GM18520 (cell line): ENCODE results near the gene CCDC78.

Source experiments
- ATAC-seq: cut with Tn5 transposase; IDR thresholded peaks from one replicate; pipeline ENCODE4 v1.9.1; 2021; ENCODE audit not compliant: unreplicated experiment

The CCDC78 gene

DNA sequence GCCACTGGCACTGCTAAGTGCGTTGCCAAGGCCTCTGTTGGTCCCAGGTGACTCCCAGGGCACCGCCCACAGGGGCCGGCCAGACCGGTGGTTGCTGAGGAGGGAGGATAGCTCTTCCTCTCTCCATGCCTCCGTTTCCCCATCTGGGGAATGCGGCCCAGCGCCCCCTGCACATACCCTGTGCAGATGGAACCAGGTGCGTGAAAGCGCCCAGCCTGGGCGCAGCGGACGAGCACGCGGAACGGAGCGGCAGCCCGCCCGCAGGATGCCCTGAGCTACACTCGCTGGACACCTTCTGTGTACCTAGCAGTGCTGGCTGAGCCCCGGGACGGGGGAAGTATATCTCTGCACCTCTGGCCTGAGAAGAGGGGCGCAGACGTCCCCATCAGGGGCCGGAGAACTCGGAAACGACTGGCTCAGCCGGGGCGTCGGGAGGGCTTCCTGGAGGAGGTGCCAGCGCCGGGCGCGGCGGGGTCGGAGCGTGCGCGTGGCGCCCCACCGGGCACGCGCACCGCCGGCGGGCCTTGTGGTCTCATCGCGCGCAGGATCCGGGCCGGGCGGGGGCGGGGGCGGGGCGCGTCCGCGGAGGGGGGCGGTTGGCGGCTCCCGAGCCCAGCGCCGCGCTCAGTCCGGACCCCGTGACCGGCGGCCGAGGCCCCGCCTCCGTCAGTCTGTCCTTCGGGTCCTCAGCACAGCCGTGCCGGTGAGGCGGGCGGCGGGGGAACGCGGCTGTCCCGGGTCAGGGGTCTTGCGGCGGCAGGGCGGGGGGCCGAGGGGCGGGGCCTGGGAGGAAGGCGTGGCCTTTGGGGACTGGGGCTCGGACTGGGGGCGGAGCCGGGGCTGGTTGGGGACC, at the start of gene CCDC78, which contains the start of gene HAGHL:
Gene CCDC78, minus strand, starts transcription at position 6 of the 853 bp plus-strand sequence. CDS start 76 bp downstream, outside the sequence.
Gene HAGHL, plus strand, starts transcription at position 669 of the 853 bp plus-strand sequence. CDS start 404 bp downstream, outside the sequence.
- ATAC-seq: no peak

DNA sequence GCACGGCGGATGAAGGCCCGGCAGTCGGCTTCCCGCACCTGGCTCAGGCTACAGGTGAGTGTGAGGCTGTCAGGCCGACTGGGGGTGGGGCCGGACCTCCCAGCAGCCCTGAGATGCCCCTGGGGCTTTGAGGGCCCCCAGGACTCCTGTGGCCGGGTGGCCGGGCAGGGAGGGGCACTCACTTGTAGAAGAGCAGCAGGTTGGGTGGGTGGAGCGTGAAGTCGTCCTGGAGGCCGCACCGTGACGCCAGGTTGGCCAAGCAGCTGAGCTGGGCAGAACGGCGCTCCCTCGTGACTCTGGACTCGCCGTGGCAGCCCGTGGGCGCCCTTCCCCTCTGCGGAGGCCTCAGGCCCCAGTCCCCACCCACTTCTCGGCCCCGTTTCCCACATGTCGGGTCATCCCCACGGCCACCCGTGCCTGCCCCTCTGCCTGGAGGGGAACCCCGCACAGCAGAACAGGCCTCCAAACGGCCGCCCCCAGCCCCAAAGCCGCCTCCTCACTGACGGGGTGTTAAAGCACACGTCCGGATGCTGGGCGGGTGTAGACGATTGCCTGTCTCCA, 49.1 kb upstream of the CCDC78 start:
- no peak for ATAC-seq

DNA sequence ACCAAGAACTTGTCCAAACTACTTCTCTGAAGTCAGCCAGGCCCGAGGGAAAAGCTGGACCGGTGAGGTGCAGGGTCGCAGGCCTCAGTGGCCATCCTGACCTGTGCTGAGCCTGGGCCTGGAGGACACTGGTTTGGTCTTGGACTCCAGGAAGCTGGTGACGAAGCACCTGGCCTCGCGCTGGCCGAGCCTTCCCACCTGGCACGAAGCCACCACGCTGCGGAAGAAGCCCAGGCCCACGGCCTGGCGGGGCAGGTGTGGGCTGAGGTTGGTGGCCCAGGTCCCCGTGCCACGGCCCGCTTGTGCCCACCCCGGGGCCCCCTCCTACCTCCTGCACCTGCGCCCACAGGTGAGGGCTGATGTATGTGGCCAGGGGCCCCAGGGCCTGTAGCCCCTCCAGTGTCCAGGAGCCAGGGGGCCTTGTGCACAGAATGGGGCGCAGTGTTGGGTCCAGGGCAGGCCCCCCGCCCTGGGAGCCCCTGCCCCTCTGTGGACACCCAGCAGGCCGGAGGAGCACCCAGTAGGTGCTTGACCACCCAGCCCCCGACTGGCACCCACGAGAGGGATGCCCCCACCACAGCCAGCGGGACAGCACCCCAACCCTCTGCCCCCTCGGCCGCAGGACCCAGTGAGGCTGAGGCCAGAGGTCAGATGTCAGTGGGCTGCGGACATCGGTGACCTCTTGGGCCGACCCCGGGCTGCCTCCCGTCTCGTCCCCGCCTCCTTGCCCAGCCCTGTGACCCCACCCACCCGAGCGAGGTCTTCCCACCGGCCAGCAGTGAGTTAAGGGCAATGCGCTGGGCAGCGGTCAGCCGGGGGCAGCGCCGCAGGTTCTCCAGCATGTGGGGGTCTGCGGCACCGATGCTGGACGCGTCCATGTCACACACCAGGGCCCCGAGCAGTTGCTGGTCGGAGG, 48.1 kb upstream of the CCDC78 start:
- no peak for ATAC-seq

DNA sequence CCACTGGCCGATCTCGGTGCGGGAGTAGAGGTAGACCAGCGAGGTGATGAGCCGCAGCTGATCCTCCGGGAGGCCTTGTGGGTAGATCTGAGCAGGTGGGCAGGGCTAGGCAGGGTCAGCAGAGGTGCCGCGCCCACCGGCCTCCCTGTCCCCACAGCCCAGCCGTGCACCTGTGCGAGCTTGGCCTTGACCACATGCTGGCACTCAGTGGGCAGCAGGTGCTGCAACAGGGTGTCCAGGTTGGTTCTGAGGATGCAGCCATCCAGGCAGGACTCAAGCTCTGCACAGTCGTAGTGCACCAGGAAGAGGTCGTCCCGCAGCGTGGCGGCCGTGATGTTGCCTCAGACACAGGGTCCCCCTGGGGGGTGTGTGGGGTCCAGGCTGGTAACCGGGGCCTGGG, 46.7 kb upstream of the CCDC78 start:
- ATAC-seq: no peak

DNA sequence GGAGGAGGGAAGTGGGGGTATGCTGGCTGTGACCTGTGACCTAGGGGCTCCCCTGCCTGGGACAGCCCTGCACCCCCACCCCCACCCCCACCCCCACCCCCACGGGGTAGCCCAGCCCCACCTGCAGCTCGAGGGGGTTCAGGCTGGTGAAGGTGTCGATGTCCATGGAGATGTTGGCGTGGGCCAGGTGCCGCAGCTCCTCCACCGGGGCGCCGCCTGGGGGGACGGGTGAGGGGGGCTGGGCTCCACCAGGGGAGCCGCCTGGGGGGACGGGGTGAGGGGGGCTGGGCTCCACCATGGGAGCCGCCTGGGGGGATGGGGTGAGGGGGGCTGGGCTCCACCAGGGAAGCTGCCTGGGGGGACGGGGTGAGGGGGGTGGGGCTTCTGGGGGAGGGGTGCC, 44.2 kb upstream of the CCDC78 start:
- ATAC-seq: no peak

DNA sequence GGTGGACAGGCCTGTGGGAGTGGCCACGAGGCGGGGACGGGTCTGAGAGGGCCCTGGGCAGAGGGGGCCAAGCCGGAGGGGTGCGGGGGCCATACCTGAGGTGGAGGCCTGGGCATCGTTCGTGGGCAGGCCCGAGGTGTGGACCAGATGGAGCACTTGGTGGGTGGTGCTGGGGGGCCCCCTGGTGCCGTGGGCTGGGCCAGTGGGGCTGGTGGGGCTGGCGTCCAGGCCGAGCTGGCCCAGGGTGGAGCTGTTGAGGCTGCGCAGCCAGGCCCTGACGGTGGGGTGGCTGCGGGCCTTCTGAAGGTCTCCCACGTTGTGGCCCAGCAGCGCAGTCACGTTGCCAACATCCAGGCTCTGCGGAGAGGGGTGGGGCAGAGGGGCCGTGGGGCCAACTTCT, 43.7 kb upstream of the CCDC78 start:
- no peak for ATAC-seq

DNA sequence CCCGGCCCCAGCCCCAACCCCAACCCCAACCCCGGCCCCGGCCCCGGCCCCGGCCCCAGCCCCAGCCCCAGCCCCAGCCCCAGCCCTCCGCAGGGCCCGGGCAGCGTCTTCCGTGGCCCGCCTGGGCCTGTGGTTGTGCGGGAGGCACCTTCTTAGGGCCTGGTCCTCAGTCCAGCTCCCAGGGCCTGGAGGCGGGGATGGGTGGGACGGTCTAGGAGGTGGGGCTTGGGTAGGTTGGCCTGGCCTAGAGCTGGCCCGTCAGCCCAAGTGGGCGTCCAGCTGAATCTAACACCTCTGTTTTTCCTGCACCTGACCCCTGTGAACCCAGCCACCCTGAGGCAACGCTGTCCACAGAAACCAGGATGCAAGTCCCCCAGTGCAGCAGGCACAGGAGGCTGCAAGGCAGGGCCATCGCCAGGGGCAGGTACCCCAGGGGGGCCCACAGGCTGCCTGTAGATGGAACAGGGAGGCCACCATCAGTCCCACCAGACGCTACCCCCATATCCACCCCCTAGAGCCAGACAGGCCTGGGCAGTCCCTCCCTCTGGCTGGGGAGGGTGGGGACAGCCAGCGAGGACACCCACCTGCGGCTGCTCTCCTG, 43.0 kb upstream of the CCDC78 start:
- no peak for ATAC-seq

DNA sequence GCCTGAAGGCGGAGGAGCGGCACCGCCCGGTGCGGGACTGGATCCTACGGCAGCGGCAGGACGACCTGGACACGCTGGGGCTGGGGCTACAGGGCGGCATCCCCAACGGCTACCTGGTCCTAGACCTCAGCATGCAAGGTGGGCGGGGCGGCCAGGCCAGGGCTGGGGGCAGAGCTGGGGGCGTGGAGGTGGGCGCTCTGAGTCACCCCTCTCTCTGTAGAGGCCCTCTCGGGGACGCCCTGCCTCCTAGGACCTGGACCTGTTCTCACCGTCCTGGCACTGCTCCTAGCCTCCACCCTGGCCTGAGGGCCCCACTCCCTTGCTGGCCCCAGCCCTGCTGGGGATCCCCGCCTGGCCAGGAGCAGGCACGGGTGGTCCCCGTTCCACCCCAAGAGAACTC, 42.2 kb upstream of the CCDC78 start:
- ATAC-seq: no peak

DNA sequence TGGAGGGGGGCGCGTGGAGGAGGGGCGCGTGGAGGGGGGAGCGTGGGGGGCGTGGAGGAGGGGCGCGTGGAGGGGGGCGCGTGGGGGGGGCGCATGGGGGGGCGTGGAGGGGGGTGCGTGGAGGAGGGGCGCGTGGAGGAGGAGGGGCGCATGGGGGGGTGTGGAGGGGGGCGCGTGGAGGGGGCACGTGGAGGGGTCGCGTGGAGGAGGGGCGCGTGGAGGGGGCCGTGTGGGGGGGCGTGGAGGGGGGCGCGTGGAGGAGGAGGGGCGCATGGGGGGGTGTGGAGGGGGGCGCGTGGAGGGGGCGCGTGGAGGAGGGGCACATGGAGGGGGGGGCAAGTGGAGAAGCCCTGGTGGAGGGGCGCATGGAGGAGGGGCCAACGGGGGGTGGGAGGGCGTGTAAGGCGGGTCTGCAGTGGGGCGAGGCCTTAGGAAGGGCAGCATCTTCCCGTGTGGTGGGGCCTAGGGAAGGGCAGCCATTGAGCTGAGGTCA, 41.5 kb upstream of the CCDC78 start:
- no peak for ATAC-seq

DNA sequence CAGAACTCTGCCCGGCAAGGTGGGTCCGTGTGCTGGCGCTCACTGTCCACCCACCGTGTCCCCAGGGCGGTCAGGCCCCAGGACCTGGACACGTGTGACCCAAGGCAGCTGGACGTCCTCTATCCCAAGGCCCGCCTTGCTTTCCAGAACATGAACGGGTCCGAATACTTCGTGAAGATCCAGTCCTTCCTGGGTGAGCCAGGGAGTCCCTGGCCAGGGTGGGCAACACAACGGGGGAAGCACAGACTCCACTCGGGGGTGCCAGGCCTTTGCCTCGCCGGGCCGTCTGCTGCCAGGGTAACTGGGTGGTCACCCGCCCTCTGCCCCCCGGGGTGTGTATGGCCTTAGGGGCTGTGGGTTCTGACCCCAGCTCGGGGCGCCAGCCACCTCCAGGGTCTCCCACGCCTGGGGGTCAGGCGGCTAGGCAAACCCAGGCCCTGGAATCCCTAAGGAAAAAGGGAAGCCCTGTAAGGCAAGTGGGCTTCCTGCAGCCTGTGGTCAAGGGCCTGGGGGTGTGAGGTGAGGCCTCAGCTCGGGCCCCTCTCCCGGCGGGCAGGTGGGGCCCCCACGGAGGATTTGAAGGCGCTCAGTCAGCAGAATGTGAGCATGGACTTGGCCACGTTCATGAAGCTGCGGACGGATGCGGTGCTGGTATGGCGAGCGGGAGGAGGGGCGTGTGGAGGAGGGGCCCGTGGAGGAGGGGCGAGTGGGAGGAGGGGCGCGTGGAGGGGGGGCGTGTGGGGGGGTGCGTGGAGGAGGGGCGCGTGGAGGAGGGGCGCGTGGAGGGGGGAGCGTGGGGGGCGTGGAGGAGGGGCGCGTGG, 40.8 kb upstream of the CCDC78 start:
- ATAC-seq: no peak

DNA sequence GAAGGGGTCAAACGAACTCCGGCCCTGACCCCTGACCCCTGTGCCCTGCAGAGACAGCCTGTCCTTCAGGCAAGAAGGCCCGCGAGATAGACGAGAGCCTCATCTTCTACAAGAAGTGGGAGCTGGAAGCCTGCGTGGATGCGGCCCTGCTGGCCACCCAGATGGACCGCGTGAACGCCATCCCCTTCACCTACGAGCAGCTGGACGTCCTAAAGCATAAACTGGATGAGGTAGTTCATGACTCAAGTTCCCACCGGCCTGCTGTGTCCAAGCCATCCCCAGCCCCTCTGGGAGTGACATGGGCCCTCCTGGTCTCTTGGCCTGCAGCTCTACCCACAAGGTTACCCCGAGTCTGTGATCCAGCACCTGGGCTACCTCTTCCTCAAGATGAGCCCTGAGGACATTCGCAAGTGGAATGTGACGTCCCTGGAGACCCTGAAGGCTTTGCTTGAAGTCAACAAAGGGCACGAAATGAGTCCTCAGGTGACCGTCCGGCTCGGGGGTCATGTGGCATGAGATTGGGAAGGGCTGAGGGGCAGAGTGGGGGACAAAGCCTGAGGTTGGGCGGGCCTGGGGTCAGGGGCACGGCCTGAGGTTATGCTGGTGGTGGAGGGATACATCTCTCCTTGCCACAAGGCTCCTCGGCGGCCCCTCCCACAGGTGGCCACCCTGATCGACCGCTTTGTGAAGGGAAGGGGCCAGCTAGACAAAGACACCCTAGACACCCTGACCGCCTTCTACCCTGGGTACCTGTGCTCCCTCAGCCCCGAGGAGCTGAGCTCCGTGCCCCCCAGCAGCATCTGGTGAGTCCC, 40.0 kb upstream of the CCDC78 start:
- no peak for ATAC-seq

DNA sequence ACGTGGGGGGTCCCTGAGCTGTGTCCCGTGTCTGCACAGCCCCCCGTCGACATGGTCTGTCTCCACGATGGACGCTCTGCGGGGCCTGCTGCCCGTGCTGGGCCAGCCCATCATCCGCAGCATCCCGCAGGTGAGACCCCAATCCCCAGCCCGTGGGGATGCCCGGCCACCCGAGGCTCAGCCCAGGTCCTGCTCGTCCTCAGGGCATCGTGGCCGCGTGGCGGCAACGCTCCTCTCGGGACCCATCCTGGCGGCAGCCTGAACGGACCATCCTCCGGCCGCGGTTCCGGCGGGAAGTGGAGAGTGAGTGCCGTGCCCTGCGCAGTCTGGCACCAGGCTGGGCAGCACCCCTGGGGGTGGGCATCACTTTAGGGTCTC, 39.2 kb upstream of the CCDC78 start:
- ATAC-seq: no peak

DNA sequence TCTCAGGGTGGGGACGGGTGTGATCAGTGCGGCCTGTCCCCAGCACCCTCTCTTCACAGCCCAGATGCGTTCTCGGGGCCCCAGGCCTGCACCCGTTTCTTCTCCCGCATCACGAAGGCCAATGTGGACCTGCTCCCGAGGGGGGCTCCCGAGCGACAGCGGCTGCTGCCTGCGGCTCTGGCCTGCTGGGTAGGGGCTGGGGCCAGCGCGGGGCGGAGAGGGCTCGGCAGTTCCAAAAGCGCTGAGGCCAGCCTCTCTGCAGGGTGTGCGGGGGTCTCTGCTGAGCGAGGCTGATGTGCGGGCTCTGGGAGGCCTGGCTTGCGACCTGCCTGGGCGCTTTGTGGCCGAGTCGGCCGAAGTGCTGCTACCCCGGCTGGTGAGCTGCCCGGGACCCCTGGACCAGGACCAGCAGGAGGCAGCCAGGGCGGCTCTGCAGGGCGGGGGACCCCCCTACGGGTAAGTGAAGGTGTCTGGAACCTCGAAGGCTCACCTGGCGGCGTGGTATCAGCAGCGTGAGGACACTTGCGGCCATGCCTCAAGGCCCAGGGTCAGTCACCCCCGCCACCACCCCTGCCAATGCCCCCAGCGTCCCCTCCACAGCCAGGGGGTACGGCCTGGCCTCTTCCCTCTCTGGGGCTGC, 38.7 kb upstream of the CCDC78 start:
- no peak for ATAC-seq

DNA sequence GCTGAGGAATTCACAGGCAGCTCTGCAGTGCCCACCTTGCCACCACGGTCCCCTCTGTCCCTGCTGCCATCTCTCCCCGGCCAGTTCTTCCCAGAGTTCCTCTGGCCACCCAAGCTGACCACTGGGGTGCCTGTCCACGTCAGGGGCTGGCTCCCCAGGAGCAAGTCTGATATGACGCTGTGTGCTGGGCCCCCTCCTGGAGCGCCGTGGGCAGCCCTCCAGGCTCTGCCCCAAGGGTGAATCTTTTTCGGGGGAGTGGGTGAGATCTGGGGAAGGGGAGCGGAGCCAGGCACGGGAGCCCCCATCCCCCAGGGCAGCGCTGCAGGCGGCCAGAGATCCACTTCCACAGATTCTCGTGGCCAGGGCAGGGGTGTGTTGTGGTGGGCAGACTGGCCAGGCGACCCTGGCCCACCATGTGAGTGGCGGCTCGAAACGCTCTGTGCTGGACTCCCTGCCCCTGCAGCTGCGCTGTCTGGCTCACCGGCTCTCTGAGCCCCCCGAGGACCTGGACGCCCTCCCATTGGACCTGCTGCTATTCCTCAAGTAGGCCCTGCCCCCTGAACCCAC, 38.0 kb upstream of the CCDC78 start:
- no peak for ATAC-seq

DNA sequence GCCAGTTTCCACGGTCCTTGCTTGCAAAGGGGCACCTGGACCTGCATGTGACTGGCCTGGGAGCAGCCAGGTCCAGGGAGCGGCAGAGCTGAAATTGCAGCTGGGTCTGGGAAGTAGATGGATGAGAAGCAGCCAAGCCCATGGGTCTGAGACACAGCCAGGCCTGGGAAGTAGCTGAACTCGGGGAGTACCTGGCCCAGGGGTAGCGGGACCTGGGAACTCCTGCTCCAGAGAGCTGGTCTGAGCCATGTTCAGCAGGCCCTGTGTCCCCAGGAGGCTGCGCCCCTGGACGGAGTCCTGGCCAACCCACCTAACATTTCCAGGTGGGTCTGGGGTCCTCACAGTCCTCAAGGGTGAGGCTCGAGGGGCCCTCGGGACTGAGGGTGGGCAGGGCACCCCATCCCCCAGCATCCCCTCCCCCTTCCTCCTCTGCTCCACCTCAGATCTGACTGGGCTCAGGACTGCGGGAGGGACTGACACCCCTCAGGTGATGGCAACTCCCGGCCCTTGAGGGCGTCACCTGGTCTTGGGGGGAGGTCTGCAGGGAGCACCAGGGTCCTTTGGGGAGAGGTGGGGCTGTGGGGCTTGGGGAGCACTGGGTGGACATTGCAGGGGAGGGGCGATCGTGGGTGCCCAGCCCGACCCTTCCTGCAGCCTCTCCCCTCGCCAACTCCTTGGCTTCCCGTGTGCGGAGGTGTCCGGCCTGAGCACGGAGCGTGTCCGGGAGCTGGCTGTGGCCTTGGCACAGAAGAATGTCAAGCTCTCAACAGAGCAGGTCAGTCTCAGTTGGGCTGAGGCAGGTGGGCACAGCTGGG, 37.3 kb upstream of the CCDC78 start:
- no peak for ATAC-seq

DNA sequence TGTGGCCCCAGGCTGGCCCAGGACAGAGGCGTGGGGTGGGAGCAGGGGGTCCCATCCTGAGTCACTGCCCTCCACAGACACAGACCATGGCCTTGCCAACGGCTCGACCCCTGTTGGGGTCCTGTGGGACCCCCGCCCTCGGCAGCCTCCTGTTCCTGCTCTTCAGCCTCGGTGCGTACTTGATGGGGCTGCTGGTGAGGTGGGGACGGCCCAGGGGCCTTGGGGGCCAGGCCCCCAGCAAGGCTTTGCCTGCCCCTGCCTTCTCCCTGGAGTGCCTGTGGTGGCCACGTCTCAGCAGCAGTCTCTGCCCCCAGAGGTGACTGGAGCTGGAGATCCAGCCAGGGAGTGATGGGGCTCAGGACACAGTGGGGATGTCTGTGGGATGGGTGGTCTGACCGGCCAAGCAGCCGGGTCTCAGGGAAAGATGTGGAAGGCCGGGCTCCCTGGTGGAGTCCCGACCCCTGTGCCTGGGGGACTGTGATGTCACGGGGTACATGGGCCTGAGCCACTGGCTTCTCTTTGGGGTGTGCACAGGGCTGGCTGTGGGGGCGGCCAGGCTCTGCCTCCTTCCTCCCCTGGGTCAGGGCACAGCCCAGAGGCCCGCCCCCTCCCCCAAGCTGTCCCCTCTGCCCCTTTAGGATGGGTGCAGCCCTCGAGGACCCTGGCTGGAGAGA, 36.5 kb upstream of the CCDC78 start:
- ATAC-seq: no peak
